Sigmoid colon (tissue), 4 donors: ENCODE data around the gene ZNF362.

Experiments
- EP300 ChIP-seq, 4 donors: sonication (generic); formaldehyde crosslinking; IDR thresholded peaks; one replicate each; pipeline ENCODE4 v1.6.1; 2017; ENCODE audit warnings: antibody characterized with exemption in 4 of 4
- POLR2A ChIP-seq, 2 donors: fragments of 450-650 bp; IDR thresholded peaks; one replicate each; pipeline ENCODE4 v1.6.1; 2016; ENCODE audit warnings: antibody characterized with exemption in 2 of 2, mild to moderate bottlenecking in 2 of 2, moderate library complexity in 2 of 2
- POLR2AphosphoS5 ChIP-seq, 4 donors: sonication (generic); formaldehyde crosslinking; IDR thresholded peaks; one replicate each; pipeline ENCODE4 v1.6.1; 2017; ENCODE audit warnings: antibody characterized with exemption in 4 of 4

- TF ChIP-seq EP300 (IDR thresholded peaks at IDR 0.05) (no peak), POLR2AphosphoS5 (IDR thresholded peaks at IDR 0.05) (peak; percentile 36 to 79 (median 76)), POLR2A (IDR thresholded peaks at IDR 0.05) (peak; percentile 30 to 42)
Measured at GRCh38 chr1:33255347-33256220, 708 bp upstream of the ZNF362 start.
